Measurements from ENCODE around the gene HSPA4L. TPM values are rescaled to one million over a fixed set of nuclear protein-coding genes. Genes with fewer than 3 reads are reported as not detected.

Gene HSPA4L
- total RNA-seq (1 to 10 TPM; 3.5 to 7.7 (median 5.2) TPM), polyA plus RNA-seq (1 to 10 TPM in 1 of 3 donors, under 1 TPM in 2; under 0.01 to 1.5 (median 0.69) TPM)

DNA sequence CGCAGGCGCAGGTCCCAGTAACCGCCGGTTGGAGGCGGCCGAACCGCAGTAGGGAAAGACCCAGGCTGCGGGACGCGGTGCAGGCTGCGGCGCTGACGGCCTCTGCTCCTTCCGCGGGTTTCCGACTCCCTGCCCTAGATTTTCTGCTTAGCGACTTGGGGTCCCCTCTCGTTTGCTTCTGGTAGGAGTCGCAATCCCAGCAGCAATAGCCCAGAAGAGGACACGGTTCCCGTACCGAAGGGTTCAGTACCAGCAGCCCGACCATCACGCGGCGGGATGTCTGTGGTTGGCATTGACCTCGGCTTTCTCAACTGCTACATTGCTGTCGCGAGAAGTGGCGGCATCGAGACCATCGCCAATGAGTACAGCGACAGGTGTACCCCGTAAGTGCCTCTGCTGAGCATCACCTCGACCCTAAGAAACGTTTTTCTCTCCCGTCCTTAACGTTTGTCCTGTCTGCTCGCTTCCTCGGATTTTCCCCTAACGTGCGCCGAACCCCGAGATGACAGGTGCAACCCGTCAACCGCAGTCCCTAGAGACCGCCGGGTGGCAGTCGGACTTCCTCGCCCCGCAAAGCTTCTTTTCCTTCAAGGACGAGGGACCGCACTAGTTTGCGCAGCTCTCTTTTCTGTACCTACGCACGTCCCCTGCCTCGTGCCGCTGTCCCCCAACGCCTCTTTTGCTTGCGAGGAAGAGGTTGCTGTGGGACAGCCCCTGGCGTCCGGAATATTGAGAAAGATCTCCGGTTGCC is at the start of gene HSPA4L:
Gene HSPA4L, plus strand, starts transcription at position 48 of the 751 bp plus-strand sequence. Its CDS starts 229 bp downstream, at position 277.
- no peaks in the 10 kb centered on the region for H3K9me3 ChIP-seq
- H3K36me3 ChIP-seq, result no peaks in the 10 kb centered on the region
- H3K4me1 ChIP-seq, result peaks cover 0 to 23% (median 8%) of the 10 kb centered on the region in 4 donors
- peak within 1 kb of the TSS; percentile 81 to 89 (median 86) for H3K27ac ChIP-seq
- peak; percentile 93 for DNase-seq
- no peaks in the 10 kb centered on the region for H3K27me3 ChIP-seq
- 0% methylated on average over 63 of the region's 63 CpGs for WGBS, 2 donors
- TF ChIP-seq EP300 (IDR thresholded peaks at IDR 0.05) (no peak), POLR2A (IDR thresholded peaks at IDR 0.05) (peak; percentile 57 to 75), POLR2AphosphoS5 (IDR thresholded peaks at IDR 0.05) (peak; percentile 87 to 95 (median 92))
- TF ChIP-seq, protein P1, sequence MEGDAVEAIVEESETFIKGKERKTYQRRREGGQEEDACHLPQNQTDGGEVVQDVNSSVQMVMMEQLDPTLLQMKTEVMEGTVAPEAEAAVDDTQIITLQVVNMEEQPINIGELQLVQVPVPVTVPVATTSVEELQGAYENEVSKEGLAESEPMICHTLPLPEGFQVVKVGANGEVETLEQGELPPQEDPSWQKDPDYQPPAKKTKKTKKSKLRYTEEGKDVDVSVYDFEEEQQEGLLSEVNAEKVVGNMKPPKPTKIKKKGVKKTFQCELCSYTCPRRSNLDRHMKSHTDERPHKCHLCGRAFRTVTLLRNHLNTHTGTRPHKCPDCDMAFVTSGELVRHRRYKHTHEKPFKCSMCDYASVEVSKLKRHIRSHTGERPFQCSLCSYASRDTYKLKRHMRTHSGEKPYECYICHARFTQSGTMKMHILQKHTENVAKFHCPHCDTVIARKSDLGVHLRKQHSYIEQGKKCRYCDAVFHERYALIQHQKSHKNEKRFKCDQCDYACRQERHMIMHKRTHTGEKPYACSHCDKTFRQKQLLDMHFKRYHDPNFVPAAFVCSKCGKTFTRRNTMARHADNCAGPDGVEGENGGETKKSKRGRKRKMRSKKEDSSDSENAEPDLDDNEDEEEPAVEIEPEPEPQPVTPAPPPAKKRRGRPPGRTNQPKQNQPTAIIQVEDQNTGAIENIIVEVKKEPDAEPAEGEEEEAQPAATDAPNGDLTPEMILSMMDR (IDR thresholded peaks at IDR 0.05), result peak in 2 of 4 experiments; percentile 12 to 15
- H3K4me3 ChIP-seq, result peak within 1 kb of the TSS; percentile 55 to 73 (median 66)
- intact Hi-C loops (cut with DNase I), result loop anchor here (2.0 to 5.0 kb wide), 4 partner anchors 100 to 280 kb away; partner anchors contain the start of genes ABHD18, INTU, LARP1B and MFSD8

DNA sequence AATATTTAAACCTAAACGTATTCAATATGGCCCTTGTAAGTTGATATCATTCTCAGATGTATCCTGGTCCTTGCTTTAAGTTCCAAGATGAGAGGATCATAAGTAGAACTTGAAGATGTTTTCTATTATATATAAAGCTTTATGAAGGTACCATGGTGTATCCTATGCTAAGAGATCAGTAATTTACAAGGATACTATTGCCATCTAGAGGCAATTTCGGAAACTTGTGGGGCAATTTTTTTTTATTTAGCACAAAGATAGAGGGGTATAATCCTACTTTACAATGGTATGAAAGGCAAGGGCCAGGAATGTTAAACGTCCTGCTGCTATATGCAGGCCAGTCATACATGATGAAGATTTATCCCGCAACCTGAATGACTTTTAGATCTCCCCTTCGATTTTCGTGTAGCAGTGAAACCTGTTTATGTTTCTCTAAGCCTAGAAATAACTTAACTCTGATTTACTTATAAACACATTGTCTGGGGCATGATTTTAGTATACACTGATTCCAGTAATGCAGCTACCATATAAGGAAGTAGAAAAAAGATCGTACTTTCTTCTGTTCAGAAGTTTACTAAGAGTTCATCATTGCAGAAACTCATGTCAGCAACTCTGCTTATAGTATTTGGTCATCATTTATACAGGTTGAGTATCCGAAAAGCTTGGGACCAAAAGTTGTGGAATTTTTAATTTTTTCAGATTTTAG is 49.3 kb upstream of the HSPA4L start:
- no peak for DNase-seq
- Histone ChIP-seq H3K36me3 (no peaks in the 10 kb centered on the region), H3K9me3 (no peaks in the 10 kb centered on the region), H3K27ac (no peak overlapping the region), H3K27me3 (no peaks in the 10 kb centered on the region), H3K4me1 (no peaks in the 10 kb centered on the region), H3K4me3 (no peak overlapping the region)
- 19 to 25% methylated on average over 8 of the region's 8 CpGs for WGBS, 2 donors
- TF ChIP-seq EP300 (IDR thresholded peaks at IDR 0.05) (no peak), POLR2A (IDR thresholded peaks at IDR 0.05) (no peak), POLR2AphosphoS5 (IDR thresholded peaks at IDR 0.05) (no peak)
- TF ChIP-seq, protein P1 (IDR thresholded peaks at IDR 0.05), result peak in 3 of 4 experiments; percentile 17 to 50 (median 24)
- intact Hi-C loops (cut with DNase I), result loop anchor here (2.0 kb wide), 1 partner anchor 126 kb away; no protein-coding TSS in a partner anchor

DNA sequence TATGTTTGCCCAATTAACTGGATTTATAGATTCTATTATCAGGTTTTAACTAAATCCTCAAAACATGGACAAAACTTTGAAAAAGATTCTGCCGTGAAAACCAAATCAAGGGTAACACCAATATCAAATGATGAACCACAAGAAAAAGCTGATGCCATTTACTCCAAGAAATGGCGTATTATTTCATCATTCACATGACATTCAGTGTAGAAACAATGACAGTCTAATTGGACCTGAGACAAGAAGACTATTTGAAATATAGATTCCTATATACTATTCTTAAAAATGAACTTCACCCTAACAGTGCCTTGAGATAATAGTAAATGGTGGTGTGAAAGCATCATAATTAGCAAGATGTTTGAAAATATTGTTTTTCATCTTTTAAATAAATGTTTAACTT is 47.1 kb upstream of the HSPA4L start:
- WGBS, 2 donors, result 71 to 94% methylated on average over 2 of the region's 2 CpGs
- H3K27me3 ChIP-seq, result no peaks in the 10 kb centered on the region
- no peak overlapping the region for H3K27ac ChIP-seq
- TF ChIP-seq POLR2A (IDR thresholded peaks at IDR 0.05) (no peak), POLR2AphosphoS5 (IDR thresholded peaks at IDR 0.05) (no peak), EP300 (IDR thresholded peaks at IDR 0.05) (no peak)
- TF ChIP-seq, protein P1 (IDR thresholded peaks at IDR 0.05), result no peak
- H3K9me3 ChIP-seq, result no peaks in the 10 kb centered on the region
- H3K4me1 ChIP-seq, result no peaks in the 10 kb centered on the region
- no peak for DNase-seq
- intact Hi-C loops (cut with DNase I), result no loop called here
- no peak overlapping the region for H3K4me3 ChIP-seq
- H3K36me3 ChIP-seq, result no peaks in the 10 kb centered on the region

DNA sequence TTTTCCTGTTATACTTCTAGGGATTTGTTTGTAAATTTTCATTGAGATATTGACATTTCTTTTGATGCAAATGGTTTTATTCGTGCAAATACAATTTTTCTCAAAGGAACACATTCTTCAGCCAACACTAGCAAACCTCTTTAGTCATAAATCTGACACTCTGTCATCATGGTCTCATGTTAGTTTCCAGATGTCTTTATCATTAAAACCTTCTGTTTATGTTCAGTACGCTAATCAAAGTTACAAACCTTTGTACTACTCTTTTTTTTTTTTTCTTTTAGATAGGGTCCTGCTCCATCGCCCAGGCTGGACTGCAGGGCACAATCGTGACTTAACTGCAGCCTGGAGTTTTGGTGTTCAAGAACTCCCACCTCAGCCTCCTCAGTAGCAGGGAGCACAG is 44.8 kb upstream of the HSPA4L start:
- H3K4me1 ChIP-seq, result no peaks in the 10 kb centered on the region
- no peaks in the 10 kb centered on the region for H3K9me3 ChIP-seq
- no peak for DNase-seq
- H3K36me3 ChIP-seq, result no peaks in the 10 kb centered on the region
- no peak overlapping the region for H3K4me3 ChIP-seq
- WGBS, 2 donors, result 53 to 65% methylated on average over 4 of the region's 4 CpGs
- H3K27ac ChIP-seq, result no peak overlapping the region
- intact Hi-C loops (cut with DNase I), result no loop called here
- TF ChIP-seq POLR2A (IDR thresholded peaks at IDR 0.05) (no peak), POLR2AphosphoS5 (IDR thresholded peaks at IDR 0.05) (no peak), EP300 (IDR thresholded peaks at IDR 0.05) (no peak)
- TF ChIP-seq, protein P1 (IDR thresholded peaks at IDR 0.05), result no peak
- H3K27me3 ChIP-seq, result no peaks in the 10 kb centered on the region

All from sigmoid colon (tissue), 7 donors.